A204.1 (cell line): ENCODE measurements around the gene WDFY4.

ENCODE experiments used
- FAIRE-seq: peaks from 2 replicates; lab custom pipeline; 2012; peaks lifted over from hg19 to GRCh38; lab: Jason Lieb, UNC

Gene WDFY4

DNA sequence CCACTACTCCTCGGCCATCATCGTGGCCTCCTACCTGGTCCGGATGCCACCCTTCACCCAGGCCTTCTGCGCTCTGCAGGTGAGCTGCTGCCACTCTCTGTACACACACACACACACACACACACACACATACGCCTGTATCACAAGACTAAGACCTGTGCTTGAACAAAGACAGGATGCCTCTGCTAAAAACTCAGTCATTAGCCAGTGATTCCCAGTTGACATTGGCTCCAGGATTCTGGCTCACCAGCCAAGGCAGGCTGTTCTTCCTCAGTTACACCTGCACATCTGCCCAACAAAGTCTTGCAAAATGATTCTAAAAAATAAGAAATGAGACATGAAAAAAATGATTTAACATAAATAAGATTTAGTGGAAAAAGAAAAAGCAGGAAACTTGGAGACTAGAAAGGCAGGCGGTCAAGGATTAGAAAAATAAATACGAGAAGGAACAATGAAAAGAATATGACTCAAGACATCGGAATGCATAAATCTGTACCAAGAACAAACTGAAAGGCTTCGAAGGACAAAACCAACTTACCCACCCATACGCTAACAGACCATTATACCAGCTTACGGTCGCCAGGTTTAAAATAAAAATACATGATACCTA is 262.3 kb downstream of the WDFY4 start:
- no peak for FAIRE-seq

DNA sequence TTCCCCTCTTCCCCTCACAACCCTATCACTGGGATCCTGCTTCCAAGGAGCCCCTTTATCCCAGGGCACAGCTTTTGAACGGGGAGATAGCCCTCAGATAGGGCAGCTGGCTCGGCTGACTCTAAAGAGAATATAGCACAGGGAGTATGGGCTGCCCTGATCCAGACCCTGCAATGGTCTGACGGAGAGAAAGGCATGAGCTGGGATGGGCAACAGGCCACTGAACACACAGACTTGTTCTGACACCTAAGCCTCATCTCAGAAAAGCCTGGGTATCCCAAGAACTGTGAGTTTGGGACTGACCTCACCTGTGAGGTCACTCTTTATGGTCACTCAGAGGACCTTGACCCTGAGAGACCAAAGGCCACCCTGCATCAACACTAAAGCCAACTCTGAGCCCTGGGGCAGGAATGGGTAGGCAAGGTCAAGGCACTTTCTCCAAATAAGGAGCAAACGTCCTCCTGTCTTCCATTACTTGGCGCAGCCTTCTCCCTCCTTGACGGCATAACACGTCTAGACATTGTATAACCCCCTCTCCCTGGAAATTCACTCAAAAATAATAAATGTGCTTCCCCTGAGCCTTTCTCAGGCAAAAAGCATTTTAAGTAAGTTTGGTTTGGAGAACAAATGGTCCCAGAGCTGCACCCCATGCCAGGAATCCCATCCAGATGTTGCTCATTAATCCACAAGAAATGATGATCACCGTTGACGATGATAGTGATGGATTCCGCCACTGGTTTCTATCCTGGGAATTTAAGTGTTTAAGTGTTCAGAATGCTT is 263.2 kb downstream of the WDFY4 start:
- no peak for FAIRE-seq

DNA sequence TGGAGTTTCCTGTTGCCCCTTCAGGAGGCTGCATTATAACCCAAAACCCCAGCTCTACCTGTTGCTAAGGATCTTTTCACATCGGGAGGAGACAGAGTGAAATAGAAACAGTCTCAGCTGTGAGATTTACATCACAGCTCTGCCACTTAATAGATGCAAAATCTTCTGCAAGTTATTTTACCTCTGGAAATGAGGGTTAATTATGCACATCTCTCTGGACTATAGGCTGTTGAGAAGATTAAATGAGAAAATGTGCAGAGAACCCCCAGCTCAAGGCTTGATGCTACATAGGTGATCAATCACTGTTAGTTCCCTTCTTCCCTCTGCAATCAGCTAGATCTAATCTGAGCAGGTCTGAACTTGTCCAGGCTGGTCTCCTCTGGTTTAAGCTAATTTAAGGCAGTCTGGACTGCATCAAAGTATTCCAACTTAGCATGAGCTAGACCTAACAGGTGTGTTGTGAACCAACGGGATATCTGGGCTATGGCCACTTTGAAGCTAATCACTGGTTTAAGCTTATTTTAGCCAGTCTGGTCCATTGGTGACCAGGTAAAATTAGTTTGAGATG is 263.9 kb downstream of the WDFY4 start:
- no peak for FAIRE-seq

DNA sequence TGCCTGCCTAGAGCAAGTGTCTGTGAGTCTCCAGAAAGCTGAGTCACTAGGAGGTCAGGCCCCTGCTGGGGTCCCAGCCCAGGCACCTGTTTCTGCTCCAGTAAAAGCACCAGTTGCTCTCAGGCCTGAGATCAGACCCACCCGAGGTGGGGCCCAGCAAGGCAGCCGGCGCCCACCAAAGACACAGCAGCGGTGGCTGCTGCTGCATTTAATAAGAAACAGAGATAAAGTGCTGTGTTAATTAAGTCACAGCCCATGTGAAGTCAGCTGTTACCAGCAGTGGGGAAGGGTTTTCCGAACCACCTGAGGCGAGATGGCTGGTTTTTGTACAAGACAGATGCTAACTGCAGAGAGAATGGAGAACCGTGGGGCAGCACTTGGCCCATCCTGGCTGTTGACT is 267.0 kb downstream of the WDFY4 start:
- no peak for FAIRE-seq

DNA sequence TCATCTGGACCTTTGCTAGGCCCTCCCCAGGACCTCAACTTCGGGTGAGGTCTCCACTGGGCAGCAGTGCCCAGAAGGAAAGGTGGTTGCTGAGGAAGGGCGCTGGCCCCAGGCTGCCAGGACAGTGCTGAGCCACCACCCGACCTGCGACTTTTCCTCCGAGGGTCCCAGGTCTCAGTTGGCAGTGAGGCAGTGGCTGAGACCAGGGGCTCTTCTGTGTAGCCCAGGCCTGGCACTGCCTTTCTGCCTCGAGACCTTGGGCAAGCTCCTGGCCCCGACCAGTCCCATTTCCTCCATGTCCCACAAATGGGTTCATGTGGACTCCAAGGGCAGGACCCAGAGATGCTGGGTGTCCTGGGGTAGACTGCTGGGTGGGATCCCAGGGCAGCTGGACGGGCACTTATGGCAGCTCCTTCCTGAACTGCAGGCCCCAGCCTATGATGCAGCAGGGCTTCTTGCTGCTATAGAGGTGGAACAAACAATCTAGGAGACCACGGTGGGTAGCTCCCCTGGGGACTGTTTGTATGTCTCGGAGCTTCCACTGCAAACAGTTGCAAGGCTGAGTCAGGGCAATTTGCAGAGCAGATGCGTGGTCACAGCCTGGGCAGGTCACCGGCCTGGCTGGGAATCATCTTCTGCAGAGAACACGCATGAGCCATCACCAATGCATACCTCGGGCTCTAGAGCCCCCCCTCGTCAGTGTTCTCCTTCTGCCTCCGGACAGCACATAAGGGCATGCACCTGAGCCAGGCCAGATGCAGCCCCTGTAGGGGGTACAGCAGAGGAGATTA is 272.9 kb downstream of the WDFY4 start:
- FAIRE-seq: no peak

DNA sequence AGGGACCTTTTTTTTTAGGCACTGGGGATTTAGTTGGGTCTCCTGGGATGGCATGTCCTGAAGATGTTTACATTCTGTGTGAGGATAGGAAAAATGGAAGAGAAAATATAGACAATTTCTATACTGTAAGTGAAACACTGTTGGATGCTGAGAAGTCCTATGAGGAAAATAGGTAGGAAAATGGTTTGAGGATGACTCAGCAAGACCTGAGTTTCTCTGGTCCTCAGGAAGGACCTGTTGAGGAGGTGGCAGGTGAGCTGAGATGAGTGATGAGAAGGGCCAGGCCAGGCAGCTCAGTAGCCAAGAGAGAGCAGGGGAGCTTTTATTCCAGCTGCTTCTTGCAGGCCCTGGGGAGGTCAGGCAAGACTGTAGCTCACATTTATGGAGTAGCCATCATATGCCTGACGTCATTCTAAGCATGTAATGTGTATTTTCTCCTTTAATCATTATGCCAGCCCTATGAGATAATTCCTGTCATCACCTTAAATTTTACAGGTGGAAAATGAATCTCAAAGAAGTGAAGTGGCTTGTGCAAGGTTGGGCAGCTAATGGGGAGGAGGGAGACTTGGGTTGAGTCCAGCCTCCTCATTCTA is 274.0 kb downstream of the WDFY4 start:
- no peak for FAIRE-seq

DNA sequence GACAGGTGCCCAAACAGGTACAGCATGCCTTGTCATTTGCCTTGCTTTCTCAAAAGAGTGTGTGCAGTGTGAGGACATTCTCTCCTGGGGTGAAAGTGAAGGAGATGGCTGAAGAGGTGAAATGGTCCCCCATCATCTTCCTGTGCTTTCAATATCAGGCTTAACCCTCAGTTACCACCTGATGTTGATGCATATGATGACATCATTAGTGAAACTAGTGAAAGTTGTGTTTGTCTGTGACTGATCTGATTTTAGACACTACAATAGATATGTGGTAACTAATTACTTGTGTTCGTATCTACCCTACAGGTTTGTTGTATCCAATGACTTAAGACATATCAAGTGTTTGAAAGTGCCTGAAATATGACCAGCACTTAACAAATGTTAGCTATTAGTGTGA is 279.4 kb downstream of the WDFY4 start:
- no peak for FAIRE-seq

DNA sequence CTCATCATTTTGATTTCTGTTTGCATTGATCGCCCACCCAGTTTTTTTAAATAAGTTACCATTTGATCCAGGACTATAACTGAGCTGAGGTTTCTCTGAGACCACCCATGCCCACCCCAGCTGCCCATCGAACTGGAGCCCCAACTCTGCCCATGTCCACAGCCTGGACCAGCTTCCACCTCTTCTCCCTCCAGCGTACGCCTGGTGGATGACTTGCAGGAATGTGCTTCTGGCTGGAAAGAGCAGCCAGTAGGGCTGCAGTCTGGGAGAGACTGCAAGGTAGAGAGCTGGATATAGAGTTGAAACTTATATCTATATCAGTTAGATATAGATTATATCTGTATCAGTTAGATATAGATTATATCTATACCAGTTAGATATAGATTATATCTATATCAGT is 280.8 kb downstream of the WDFY4 start:
- FAIRE-seq: no peak

DNA sequence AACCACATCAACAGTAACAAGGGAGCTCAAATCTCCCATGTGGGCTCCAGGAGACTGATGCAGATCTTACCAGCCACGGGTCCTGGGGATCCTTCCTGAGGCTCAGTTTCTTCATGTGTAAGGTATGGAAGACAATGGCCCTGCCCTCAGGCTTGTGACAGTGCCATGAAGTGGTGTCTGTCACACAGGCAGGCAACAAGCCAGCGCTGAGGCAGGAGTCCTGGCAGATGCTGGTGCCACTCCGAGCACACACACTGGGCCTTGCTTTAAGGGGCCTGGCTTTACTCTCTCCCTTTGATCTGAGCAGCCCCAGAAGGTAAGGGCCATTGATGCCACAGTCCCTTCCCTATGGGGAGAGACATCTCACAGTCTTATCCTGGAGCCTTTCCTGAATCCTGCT is 283.4 kb downstream of the WDFY4 start:
- FAIRE-seq: no peak

DNA sequence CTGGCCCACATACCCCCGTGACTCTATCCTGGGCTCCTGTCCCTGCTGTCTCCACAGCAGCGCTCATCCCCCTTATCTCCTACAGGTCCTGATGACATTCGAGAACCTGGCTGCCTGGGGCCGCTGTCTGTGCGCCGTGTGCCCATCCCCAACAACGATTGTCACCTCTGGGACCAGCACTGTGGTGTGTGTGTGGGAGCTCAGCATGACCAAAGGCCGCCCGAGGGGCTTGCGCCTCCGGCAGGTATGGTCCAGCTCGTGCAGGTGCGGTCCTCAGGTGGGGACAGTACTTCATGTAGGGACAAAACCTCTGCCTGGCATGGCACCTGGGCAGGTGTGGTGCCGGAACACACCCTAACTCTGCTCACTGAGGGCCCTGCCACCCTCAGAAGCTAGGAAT is 285.4 kb downstream of the WDFY4 start:
- no peak for FAIRE-seq

DNA sequence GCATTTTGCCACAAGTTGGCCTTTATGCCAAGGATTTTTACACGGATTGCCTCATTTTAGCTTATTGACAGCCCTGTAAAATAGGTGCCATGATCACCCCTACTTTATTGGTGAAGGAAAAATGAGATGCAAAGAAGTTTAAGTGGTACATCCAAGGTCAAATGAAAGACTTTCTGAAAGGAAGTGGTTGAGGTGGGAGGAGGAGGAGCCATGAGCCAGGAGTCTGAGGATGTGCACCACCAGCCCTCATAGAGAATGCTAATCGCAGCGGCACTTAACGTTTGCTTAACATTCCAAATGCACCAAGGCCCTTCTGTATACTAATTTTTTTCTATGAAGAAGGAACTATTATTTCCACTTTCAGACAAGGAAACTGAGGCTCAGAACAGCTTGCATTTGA is 286.0 kb downstream of the WDFY4 start:
- no peak for FAIRE-seq

DNA sequence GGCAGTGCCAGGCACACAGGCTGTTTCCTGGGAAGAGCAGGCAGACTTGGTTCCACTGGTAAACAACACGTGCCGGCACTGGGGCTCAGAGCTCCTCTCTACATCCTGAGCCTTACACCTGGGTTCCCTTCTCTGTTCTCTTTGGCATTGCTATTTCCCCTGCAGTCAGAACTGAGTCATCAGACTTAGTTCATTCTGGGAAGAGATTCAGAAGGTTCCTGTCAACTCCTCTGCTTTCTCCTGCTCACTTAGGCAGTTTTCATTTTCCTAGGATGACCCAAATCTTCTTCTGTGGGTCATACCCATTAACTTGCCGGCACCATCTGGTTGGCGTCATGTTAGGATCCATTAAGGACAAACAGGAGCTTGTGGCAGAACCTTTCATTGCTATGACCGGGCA is 288.4 kb downstream of the WDFY4 start:
- no peak for FAIRE-seq

DNA sequence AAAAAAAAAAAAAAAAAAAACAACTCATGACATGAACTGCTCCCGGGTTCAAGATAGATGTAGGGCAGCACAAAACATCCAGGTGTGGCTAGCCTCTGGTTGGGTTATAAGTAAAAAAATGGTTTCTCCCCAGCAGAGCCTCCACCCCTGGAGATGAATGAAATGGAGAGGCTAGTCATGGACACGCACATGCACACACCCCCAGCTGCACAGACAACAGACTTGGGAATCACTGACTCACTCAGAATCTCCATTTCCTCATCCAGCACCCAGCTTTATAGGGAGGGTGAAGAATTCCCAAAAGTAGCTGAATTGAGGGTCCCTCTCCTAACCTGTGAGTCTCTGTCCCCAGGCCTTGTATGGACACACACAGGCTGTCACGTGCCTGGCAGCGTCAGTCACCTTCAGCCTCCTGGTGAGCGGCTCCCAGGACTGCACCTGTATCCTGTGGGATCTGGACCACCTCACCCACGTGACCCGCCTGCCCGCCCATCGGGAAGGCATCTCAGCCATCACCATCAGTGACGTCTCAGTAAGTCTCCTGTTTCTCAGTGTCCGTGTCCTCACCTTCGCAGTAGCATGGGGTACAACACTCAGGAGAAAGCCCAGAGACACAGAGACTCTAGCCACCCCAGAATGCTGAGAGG is 290.0 kb downstream of the WDFY4 start:
- FAIRE-seq: no peak

DNA sequence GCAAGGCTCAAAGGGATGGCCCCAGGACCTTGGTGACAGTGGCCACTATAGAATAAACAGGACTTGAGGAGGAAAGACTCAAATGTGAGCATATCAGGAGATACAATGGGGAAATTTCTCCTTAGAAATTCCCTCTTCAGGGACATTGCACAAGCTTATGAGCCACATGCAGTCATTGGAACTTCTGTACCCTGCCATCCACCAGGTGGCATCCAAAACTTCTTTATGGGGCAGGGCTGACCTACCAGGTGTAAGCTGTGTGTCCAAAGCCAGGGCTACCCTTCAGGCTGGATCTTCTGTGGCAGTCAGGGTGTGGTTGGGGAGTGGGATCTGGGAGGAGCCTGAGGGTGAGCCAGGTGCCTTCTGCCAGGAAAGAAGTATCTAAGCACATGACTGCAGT is 291.5 kb downstream of the WDFY4 start:
- FAIRE-seq: no peak

DNA sequence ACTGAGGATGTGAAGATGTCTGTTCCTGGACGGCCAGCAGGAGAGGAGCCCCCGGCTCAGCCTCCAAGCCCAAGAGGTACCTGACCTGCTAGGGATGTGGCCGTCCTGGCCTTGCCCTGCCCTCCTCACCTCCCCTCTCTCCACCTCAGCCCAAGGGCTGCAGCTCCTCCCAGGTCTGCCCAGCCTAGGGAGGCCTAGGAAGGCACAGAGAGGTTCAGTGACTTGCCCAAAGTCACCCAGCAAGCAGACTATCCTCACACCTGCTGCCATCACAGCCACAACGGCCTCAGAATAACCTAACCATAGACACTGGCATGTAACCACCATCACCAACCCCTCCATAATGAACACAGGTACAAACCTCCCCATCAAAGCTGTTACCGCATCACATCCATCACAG is 293.6 kb downstream of the WDFY4 start:
- FAIRE-seq: no peak

DNA sequence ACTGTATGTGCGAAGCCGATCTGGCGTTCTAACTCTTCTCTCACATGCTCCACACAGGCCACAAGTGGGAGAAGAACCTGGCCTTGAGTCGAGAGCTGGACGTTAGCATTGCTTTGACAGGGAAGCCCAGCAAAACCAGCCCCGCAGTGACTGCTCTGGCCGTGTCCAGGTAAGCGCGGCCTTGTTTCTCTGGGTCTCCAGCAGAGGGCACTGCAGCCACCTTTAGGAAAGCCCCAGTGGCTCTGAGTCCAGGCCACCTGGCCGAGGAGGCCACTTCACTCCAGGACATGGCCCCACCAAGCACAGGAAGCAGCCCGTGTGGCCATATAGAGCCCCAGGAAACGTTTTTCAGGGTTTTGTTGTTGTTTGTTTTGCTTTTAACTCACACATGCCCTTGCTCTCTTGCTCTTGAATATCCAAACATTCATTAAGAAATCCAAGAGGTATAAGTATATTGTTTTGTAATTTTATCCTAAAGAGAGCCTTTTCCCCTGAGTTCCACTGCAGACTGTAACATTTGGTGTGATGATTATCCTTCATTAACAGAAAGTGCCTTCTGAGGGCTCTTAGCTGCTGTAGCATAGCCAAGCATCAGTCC is 296.7 kb downstream of the WDFY4 start:
- no peak for FAIRE-seq

DNA sequence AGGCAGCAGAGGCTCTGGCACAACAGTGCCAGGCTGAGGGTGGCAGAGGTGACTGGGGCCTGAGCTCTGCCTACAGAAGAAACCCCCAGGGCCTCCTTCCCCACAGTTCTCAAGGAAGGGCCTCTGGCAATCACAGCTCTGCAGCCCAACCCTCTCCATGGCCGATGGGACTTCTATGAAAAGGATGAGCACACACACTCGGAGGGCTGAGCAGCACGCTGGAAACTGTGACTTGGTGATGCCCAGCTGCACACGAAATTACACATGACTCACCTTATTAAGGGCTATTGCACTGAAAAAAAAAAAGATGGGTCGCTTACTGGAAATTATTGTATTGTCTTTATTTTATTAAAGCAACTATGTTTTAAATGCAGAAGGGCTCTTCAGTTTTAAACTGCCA is 297.9 kb downstream of the WDFY4 start:
- FAIRE-seq: no peak

DNA sequence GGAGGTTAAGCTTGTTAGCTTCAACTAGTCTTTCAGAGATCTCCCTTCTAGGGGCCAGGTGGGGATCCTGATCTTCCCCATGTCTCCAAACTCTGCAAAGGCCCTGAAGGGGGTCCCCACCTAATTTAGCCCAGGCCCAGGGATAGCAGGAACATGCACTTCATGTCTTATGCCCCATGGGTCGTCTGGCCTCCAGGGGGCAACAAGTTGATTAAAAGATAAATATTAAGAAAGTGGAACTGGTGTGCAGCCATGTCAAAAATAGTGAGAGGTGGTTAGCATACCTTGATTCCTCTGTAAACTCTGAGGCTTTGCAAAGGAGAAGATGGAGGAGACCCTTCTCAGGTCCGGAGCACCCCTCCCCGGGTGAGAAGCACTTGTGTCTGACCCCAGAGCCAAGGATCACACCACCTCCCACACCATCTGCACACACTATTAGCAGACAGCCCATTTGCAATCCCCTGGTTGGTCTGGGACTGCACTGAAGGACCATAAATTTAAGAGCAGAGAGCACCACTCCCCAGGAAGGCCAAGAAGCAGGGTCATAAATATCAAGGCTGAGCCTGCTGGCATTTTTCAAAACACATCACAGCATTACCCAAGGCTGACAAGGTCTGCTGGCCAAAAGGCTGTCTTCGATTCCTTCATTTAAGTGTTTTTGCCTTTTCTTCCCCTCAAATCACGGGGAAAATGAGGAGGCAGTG is 299.1 kb downstream of the WDFY4 start:
- FAIRE-seq: no peak

DNA sequence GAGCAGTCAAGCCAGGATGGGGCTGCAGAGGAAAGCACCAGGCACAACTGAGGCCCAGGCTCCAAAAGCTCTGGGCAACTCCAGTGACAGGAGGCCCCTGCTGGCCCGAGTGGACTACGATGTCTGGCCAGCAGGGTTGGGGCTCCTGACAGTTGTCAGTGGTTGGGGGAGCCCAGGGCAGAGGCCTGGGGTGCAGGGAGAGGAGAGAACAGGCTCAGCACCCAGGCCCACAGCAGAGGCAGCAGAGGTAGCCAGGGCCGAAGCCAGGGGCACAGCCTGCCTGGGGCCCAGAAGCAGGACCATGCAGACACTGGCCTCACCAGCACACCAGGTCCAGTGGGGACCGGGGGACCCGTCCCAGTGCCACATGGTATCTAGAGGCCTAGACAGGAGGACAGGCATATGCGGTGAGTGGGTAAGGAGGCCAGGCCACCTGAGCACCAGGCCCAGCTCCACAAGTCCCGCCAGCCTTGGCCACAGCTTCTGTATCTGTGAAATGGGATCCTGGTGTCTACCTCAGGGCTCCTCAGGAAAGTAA is 301.0 kb downstream of the WDFY4 start:
- FAIRE-seq: no peak

DNA sequence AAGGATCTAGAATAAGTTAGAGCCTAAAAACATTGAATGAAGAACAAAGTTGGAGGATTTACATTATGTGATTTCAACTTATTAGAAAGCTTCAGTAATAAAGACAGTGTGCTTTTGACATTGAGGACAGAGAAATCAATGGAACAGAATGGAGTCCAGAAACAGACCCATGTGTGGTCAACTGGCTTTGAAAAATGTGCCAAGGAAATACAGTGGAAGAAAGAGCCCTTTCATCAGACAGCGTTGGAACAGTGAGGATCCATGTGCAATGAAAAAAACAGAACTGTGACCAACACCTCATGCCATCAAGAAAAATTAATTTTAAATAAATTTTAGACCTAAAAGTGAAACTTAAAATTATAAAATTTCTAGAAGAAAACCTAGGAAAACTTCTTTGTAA is 305.6 kb downstream of the WDFY4 start:
- no peak for FAIRE-seq

DNA sequence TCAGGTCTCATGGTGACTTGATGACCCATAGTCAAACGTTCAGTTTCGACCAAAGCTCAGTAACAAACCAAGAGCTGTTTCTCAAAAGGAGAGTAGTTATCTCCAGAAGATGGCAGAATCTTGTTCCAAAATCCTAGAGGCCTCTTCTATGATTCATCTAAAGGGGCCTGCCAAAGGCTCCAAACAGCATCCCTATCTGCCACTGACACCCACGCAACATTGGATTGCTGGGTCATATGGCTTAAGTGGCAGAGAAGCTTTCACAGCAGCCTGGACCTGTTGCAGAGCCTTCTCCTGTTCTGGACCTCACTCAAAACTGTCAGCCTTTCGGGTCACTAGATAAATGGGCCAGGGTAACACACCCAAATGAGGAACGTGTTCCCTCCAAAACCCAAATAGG is 309.0 kb downstream of the WDFY4 start:
- FAIRE-seq: no peak
